Activated CD4-positive, alpha-beta T cell treated with anti-CD3 and anti-CD28 coated beads for 36 hours (primary cell): ENCODE data around the gene TAS2R39. TPM values are rescaled to one million over a fixed set of nuclear protein-coding genes. Genes with fewer than 3 reads are reported as not detected.
"Not testable (repeated sequence)": the region's sequence is repeated elsewhere in the genome, so short reads cannot be mapped to it uniquely, and the experiment has no call there.

Experiments used
- ATAC-seq: fragments of 200-7000 bp; cut with Tn5 transposase; one replicate; pipeline ENCODE4 v1.10.0; 2021; ENCODE audit warnings: mild to moderate bottlenecking, moderate library complexity
- CTCF ChIA-PET: fragments of 350-600 bp; sonication (Branson Sonifier 250); formaldehyde crosslinking; loops from one replicate; lab custom pipeline; 2021; ENCODE audit warnings: antibody characterized with exemption; lab: Charles Lee
- POLR2A ChIA-PET: fragments of 350-600 bp; sonication (Branson Sonifier 250); formaldehyde crosslinking; loops from one replicate; lab custom pipeline; 2021; ENCODE audit warnings: antibody characterized with exemption, inconsistent platforms; lab: Charles Lee
- DNase-seq: peaks from one replicate; pipeline ENCODE4 v3.0.0-alpha.2; 2020
- H3K27ac Mint-ChIP-seq: one replicate; pipeline ENCODE4 v1.8.0; 2021; ENCODE audit warnings: mixed read lengths
- H3K27me3 Mint-ChIP-seq: one replicate; pipeline ENCODE4 v1.8.0; 2021; ENCODE audit warnings: mixed read lengths
- H3K36me3 Mint-ChIP-seq: one replicate; pipeline ENCODE4 v1.8.0; 2021; ENCODE audit warnings: low read depth, mixed read lengths
- H3K4me1 Mint-ChIP-seq: one replicate; pipeline ENCODE4 v1.8.0; 2021; ENCODE audit warnings: mixed read lengths
- H3K4me3 Mint-ChIP-seq: one replicate; pipeline ENCODE4 v1.8.0; 2021; ENCODE audit warnings: mild to moderate bottlenecking, moderate library complexity, mixed read lengths
- H3K9me3 Mint-ChIP-seq: one replicate; pipeline ENCODE4 v1.8.0; 2021; ENCODE audit warnings: low read depth, mixed read lengths
- intact Hi-C, 2 experiments: fragments of 100-400 bp; cut with DNase I in 1 of 2; cut with micrococcal nuclease in 1 of 2; formaldehyde crosslinking; loops; one replicate each; pipeline versions ENCODE4 v1.14.2 to v1.15.1; 2022 to 2024; cut with DNase I, micrococcal nuclease
- total RNA-seq, 2 experiments: library from RNA; stranded (reverse); gene quantifications; one replicate each; pipeline ENCODE4 v1.2.3, GENCODE V29; 2021

Gene TAS2R39
- not detected for total RNA-seq

DNA sequence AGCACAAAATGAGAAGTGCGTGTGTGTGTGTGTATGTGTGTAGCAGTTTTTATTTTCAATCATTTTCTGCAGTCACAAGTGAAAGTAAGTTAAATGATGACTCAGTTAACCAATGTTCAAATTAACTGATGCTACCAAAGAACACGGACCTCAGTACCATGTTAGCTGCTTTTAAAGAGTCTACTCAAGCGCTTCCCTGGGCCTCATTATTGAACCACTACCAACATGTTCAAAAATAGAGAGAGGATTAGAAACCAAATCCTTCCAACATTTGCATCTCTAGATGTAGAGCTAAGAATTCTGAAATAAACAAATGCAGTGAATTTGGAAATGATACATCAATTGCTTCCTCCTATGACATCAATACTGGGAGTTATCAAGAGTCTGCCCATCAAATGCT, at the start of gene TAS2R39:
Gene TAS2R39 (plus strand): TSS at position 396 of the 400 bp plus-strand sequence. CDS start 0 bp downstream, at position 396.
- POLR2A ChIA-PET, result no interaction called here
- CTCF ChIA-PET, result interaction anchor here (0.8 kb wide), 1 partner anchor 32 kb away, joined by 3 read pairs; no protein-coding TSS in a partner anchor
- H3K4me3 Mint-ChIP-seq, result no peak within 1 kb of the TSS
- no peak within 1 kb of the TSS for H3K27ac Mint-ChIP-seq
- DNase-seq, result no peak
- intact Hi-C loops, result no loop called here
- no peaks in the 10 kb centered on the region for H3K36me3 Mint-ChIP-seq
- H3K9me3 Mint-ChIP-seq, result peaks cover 9% of the 10 kb centered on the region
- peaks cover 11% of the 10 kb centered on the region for H3K27me3 Mint-ChIP-seq
- ATAC-seq, result no peak
- no peaks in the 10 kb centered on the region for H3K4me1 Mint-ChIP-seq

DNA sequence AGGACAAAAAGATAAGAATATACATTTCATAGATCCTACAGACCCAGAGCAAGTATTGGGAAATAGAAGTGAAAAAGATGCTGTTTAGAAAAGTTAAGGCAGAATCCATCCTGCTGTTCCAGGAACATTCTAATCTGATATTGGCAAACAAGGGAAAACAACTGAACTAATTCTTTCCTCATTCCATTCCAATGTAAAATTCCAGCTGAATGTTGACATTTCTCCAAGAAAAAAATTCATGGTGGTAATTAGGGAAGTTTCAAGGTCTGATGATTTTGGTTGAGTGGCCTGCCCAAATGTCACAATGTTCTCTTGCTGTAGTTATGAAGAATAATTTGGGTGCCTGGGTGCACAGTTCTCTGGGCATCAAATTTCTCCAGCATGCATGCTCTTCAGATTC, 36.1 kb upstream of the TAS2R39 start:
- no peaks in the 10 kb centered on the region for H3K36me3 Mint-ChIP-seq
- peaks cover 10% of the 10 kb centered on the region for H3K27me3 Mint-ChIP-seq
- H3K9me3 Mint-ChIP-seq, result peaks cover 8% of the 10 kb centered on the region
- intact Hi-C loops, result no loop called here
- H3K4me3 Mint-ChIP-seq, result no peak overlapping the region
- H3K27ac Mint-ChIP-seq, result no peak overlapping the region
- no peaks in the 10 kb centered on the region for H3K4me1 Mint-ChIP-seq
- POLR2A ChIA-PET, result no interaction called here
- no peak for DNase-seq
- no peak for ATAC-seq
- CTCF ChIA-PET, result interaction anchor here (1.2 kb wide), 1 partner anchor 68 kb away, joined by 3 read pairs; no protein-coding TSS in a partner anchor

DNA sequence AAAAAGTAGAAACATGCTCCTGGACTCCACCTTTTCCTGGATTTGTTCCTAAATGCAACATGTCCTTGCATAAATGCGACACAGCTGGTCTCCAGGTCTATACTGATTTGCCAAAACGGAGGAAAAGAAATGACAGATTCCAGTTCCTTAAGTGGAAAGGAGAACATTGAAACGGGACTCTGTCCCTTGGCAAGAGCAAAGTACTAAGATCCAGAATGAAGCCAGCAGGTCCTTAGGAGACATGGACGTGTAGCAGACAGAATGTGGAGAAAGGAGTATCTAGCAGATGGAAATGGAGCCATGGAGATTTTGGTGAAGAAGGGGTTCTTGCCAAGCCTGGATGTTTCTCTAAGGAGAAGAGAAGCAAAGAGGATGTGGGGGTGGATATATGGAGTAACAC, 35.2 kb upstream of the TAS2R39 start:
- ChIA-PET POLR2A (no interaction called here), CTCF (no interaction called here)
- Mint-ChIP-seq H3K4me1 (no peaks in the 10 kb centered on the region), H3K27me3 (peaks cover 10% of the 10 kb centered on the region), H3K27ac (no peak overlapping the region), H3K4me3 (no peak overlapping the region), H3K9me3 (peaks cover 8% of the 10 kb centered on the region), H3K36me3 (no peaks in the 10 kb centered on the region)
- intact Hi-C loops, result no loop called here
- ATAC-seq (no peak), DNase-seq (no peak)

DNA sequence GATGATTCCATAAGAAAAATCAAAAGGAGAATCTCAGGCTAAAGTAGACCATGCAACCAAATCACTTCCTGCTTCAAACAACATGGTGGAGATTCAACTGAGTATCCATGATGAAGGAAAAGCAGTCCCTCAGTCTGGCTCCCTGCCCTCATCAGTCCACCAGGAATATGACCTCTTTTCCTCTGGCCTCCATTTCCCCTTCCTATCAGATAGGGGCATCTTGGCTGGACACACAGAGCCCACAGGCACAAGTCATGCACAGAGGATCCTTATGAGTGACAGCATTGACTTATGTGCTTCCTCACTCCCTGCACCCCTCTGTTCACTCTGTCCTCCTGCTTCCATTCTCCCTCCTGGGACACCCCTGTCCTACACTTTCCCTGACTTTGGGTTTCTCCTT, 34.6 kb upstream of the TAS2R39 start:
- H3K36me3 Mint-ChIP-seq, result no peaks in the 10 kb centered on the region
- no peak overlapping the region for H3K4me3 Mint-ChIP-seq
- CTCF ChIA-PET, result no interaction called here
- POLR2A ChIA-PET, result no interaction called here
- H3K27ac Mint-ChIP-seq, result no peak overlapping the region
- H3K4me1 Mint-ChIP-seq, result no peaks in the 10 kb centered on the region
- peaks cover 9% of the 10 kb centered on the region for H3K27me3 Mint-ChIP-seq
- intact Hi-C loops, result no loop called here
- H3K9me3 Mint-ChIP-seq, result peaks cover 8% of the 10 kb centered on the region
- DNase-seq (no peak), ATAC-seq (no peak)

DNA sequence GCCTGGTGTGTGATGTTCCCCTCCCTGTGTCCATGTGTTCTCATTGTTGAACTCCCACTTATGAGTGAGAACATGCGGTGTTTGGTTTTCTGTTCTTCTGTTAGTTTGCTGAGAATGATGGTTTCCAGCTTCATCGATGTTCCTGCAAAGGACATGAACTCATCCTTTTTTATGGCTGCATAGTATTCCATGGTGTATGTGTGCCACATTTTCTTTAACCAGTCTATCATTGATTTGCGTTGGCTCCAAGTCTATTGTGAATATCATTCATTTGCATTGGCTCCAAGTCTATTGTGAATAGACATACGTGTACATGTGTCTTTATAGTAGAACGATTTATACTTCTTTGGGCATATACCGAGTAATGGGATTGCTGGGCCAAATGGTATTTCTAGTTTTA, 32.5 kb upstream of the TAS2R39 start:
- intact Hi-C loops, POLR2A ChIA-PET, DNase-seq, H3K9me3 Mint-ChIP-seq, H3K36me3 Mint-ChIP-seq, H3K4me3 Mint-ChIP-seq, H3K27me3 Mint-ChIP-seq, H3K27ac Mint-ChIP-seq, ATAC-seq, H3K4me1 Mint-ChIP-seq: not testable (repeated sequence)
- CTCF ChIA-PET, result interaction anchor here (1.2 kb wide), 1 partner anchor 25 kb away, joined by 4 read pairs; no protein-coding TSS in a partner anchor

DNA sequence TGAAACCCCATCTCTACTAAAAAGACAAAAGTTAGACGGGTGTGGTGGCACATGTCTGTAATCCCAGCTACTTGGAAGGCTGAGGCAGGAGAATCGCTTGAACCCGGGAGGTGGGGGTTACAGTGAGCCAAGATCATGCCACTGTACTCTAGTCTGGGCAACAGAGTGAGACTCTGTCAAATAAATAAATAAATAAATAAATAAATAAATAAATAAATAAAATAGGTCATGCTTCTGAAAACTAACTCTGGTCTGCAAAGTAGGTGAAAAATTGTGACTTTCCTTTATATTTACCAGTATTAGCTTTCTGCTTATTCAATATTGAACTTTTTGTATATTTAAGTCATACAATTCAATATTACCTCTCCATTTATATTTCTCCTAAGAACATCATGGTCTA, 24.6 kb upstream of the TAS2R39 start:
- CTCF ChIA-PET, H3K36me3 Mint-ChIP-seq, H3K9me3 Mint-ChIP-seq, H3K27ac Mint-ChIP-seq, DNase-seq, intact Hi-C loops, POLR2A ChIA-PET, H3K4me3 Mint-ChIP-seq, H3K27me3 Mint-ChIP-seq, ATAC-seq, H3K4me1 Mint-ChIP-seq: not testable (repeated sequence)

DNA sequence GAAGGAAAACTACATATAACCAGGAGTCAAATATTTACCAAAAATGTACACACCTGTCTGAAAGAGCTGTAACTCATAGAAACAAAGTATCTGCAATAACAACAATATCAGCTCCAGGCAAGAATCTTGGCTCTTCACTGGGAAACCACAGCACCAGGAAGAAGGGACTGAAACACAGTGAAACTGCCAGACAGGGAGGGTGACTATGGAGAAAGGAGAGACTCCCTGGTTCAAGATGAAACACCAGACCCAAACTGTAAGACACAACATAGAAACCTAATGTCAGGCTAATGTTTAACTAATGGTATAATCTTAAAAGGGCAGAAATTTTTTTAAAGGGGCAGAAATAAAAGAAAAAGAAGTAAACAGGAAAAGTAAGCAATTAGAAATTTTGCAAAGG, 11.5 kb upstream of the TAS2R39 start:
- ATAC-seq (no peak), DNase-seq (no peak)
- Mint-ChIP-seq H3K4me1 (no peaks in the 10 kb centered on the region), H3K27me3 (peaks cover 9% of the 10 kb centered on the region), H3K9me3 (peaks cover 4% of the 10 kb centered on the region), H3K27ac (no peak overlapping the region), H3K36me3 (no peaks in the 10 kb centered on the region), H3K4me3 (no peak overlapping the region)
- intact Hi-C loops, result no loop called here
- ChIA-PET CTCF (interaction anchor here (1.9 kb wide), 1 partner anchor 43 kb away, joined by 8 read pairs; no protein-coding TSS in a partner anchor), POLR2A (no interaction called here)

DNA sequence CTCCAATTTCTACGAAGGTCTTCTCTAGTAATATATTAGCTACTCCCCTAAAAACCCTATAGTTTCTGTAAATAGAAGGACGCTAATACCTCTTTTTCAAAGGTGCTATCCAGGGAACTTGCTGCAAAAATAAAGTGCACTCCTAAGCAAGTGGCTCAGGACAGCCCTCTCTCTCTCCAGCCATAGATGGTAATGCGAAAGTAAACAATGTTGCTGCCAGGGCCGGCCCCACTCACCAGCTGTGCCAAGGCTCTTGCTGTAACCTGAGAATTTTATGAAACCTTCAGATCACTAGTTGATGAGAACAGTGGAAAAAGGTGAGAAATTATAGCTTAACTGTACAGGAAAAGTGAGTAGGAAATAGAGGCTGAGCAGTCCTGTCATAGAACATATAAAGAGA, 10.9 kb upstream of the TAS2R39 start:
- ChIA-PET POLR2A (no interaction called here), CTCF (interaction anchor here (1.9 kb wide), 1 partner anchor 43 kb away, joined by 8 read pairs; no protein-coding TSS in a partner anchor)
- DNase-seq (no peak), ATAC-seq (no peak)
- Mint-ChIP-seq H3K27ac (no peak overlapping the region), H3K4me3 (no peak overlapping the region), H3K4me1 (no peaks in the 10 kb centered on the region), H3K36me3 (no peaks in the 10 kb centered on the region), H3K27me3 (peaks cover 9% of the 10 kb centered on the region), H3K9me3 (peaks cover 5% of the 10 kb centered on the region)
- intact Hi-C loops, result no loop called here

DNA sequence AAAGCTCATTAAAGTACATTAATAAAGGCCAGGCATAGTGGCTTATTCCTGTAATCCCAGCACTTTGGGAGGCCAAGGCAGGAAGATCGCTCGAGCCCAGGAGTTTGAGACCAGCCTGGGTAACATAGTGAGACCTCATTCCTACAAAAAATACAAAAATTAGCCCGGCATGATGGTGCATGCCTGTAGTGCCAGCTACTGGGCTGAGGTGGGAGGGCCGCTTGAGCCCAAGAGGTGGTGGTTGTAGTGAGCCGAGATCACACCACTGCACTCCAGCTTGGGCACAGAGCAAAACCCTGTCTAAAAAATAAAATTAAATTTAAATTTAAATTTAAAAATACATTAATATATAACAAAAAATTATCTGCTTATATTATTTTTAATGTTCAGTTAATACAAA, 7.1 kb upstream of the TAS2R39 start:
- Mint-ChIP-seq H3K4me3 (no peak overlapping the region), H3K4me1 (no peaks in the 10 kb centered on the region), H3K36me3 (no peaks in the 10 kb centered on the region), H3K9me3 (peaks cover 17% of the 10 kb centered on the region), H3K27ac (no peak overlapping the region), H3K27me3 (peaks cover 2% of the 10 kb centered on the region)
- POLR2A ChIA-PET, result no interaction called here
- DNase-seq, result no peak
- CTCF ChIA-PET, result interaction anchor here (1.5 kb wide), 1 partner anchor 26 kb away, joined by 4 read pairs; no protein-coding TSS in a partner anchor
- intact Hi-C loops, result no loop called here
- ATAC-seq, result no peak

DNA sequence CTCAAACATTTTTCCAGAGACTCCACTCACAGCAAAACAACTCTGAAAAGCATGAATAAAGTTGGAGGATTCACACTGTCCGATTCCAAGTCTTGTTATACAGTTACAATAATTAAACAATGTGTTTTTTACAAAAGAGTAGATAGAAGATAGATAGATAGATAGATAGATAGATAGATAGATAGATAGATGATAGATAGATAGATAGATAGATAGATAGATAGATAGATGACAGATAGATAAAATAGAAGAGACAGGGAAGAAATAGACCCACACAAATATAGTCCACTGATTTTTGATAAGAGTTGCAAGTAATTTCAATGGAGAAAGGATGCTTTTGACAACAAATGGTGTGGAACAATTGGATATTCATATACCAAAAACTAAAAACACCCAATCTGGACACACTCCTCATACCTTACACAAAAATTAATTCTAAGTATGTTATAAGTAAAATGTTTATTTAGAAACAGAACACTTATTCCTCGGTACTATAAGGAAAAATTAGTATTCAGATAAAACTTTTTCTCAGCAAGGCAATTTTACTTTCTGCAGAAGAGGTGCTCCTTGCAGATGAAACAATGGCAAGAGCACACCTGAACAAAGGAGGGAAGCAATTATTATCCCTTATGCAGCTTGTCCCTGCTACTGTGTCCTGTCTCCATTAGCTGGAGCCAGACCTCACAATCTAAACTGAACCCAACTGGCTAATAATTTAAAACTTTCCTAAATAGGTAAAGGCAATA, 5.7 kb upstream of the TAS2R39 start:
- Mint-ChIP-seq H3K4me1 (no peaks in the 10 kb centered on the region), H3K4me3 (no peak overlapping the region), H3K27ac (no peak overlapping the region), H3K36me3 (no peaks in the 10 kb centered on the region), H3K9me3 (peaks cover 17% of the 10 kb centered on the region), H3K27me3 (peaks cover 2% of the 10 kb centered on the region)
- ATAC-seq (no peak), DNase-seq (no peak)
- intact Hi-C loops, result no loop called here
- POLR2A ChIA-PET, result no interaction called here
- CTCF ChIA-PET, result interaction anchor here (1.3 kb wide), 1 partner anchor 38 kb away, joined by 4 read pairs; no protein-coding TSS in a partner anchor

DNA sequence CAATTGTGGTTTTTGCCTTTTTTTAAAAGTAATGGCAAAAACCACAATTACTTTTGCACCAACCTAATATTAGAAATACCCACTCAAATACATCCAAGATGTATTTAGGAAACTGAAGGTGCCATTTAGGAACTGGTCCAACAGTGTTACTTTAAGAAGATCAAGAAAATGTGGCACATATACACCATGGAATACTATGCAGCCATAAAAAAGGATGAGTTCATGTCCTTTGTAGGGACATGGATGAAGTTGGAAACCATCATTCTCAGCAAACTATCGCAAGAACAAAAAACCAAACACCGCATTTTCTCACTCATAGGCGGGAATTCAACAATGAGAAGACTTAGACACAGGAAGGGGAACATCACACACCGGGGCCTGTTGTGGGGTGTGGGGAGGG, 2.4 kb upstream of the TAS2R39 start:
- intact Hi-C loops, POLR2A ChIA-PET, CTCF ChIA-PET, ATAC-seq, H3K4me3 Mint-ChIP-seq, H3K27ac Mint-ChIP-seq, DNase-seq, H3K4me1 Mint-ChIP-seq, H3K27me3 Mint-ChIP-seq, H3K36me3 Mint-ChIP-seq: not testable (repeated sequence)
- peaks cover 17% of the 10 kb centered on the region for H3K9me3 Mint-ChIP-seq

DNA sequence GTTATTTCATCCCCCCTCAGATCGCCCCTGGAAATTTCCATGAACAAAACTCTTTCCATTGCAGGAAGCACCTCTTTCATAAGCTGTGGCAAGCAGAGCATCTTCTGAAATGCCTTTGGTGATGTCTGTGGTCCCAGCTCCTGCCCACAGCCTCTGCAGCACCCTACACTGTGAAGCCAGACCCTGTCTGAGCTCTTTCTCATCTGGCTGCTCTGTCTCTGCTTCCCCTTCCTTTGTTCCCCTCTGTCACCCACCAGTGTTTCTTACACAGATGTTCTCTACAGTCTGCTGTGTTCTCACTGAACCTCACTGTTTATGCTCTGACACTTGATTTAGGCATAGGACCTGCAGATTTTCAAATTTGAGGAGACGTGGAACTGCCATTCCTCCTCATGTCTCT, 1.9 kb upstream of the TAS2R39 start:
- peaks cover 17% of the 10 kb centered on the region for H3K9me3 Mint-ChIP-seq
- POLR2A ChIA-PET, result no interaction called here

More for the DNA sequence above, 1.9 kb upstream of the TAS2R39 start:
- intact Hi-C loops, result no loop called here
- Mint-ChIP-seq H3K36me3 (no peaks in the 10 kb centered on the region), H3K4me3 (no peak overlapping the region), H3K4me1 (no peaks in the 10 kb centered on the region), H3K27me3 (peaks cover 11% of the 10 kb centered on the region), H3K27ac (no peak overlapping the region)
- DNase-seq (no peak), ATAC-seq (no peak)
- CTCF ChIA-PET, result no interaction called here
